Measurements from ENCODE around the gene MAST4. TPM values are rescaled to one million over a fixed set of nuclear protein-coding genes. Genes with fewer than 3 reads are reported as not detected.

The MAST4 gene
- total RNA-seq, 1 donor: 23.2 TPM

DNA sequence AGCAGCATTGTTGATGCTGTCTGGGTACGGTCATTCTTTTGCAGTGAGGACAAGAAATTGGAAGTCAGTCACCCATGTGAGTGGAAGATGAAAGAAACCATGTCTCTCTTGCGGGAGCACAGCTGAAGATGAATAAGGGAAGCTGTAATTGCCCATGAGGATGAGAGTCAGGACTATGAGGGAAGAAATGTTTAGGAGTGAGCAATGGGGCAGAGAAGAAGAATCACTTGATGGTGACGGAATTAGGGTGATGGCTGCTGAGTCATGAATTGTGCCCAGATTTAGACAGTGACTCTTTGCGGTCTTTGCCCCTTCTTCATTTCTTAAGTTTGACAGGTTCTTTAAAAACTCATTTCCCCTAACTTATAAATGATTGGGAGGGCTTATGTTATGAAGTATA is 183.3 kb downstream of the MAST4 start:
- DNase-seq (ENCODE audit: low read depth): no peak
- TF ChIP-seq, protein P1, sequence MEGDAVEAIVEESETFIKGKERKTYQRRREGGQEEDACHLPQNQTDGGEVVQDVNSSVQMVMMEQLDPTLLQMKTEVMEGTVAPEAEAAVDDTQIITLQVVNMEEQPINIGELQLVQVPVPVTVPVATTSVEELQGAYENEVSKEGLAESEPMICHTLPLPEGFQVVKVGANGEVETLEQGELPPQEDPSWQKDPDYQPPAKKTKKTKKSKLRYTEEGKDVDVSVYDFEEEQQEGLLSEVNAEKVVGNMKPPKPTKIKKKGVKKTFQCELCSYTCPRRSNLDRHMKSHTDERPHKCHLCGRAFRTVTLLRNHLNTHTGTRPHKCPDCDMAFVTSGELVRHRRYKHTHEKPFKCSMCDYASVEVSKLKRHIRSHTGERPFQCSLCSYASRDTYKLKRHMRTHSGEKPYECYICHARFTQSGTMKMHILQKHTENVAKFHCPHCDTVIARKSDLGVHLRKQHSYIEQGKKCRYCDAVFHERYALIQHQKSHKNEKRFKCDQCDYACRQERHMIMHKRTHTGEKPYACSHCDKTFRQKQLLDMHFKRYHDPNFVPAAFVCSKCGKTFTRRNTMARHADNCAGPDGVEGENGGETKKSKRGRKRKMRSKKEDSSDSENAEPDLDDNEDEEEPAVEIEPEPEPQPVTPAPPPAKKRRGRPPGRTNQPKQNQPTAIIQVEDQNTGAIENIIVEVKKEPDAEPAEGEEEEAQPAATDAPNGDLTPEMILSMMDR (IDR thresholded peaks at IDR 0.05; ENCODE audit: insufficient read depth, low read length): no peak
- no peak overlapping the region for H3K4me3 ChIP-seq (ENCODE audit: low read depth, low read length)

DNA sequence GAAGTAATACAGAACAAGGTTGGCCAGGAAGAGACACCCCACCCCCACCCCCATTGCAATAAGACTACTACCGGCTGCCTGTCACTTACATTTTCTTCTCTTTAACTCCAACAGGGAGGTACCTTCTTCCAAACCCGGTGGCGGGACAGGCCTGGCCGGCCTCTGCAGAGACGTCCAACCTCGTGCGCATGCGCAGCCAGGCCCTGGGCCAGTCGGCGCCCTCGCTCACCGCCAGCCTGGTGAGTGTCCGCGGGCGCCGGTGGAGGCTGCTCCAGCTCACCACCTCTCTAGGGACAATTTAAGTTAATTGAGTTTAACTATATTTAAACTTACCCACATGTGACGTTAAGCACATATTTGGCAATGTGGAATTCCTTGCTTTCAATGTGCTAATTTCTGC is 192.4 kb downstream of the MAST4 start:
- H3K4me3 ChIP-seq (ENCODE audit: low read depth, low read length): no peak overlapping the region
- TF ChIP-seq, protein P1 (IDR thresholded peaks at IDR 0.05; ENCODE audit: insufficient read depth, low read length): no peak
- DNase-seq (ENCODE audit: low read depth): no peak

DNA sequence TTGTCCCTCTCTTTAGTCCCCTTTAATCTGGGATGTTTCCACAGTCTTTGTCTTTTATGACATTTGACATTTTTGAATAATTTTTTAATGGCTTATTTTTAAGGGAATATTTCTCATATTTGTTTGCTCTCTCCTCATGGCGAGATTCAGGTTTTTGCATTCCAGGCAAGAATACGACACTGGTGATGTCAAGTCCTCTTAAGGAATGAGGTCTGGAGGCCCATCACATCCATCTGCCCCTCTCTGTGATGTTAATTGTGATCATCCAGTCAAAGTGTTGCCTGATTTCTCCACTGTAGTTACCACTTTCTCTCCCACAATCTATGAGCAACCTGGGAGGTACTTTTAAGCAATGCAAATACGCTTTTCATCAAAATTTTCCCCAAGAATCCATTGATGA is 193.2 kb downstream of the MAST4 start:
- TF ChIP-seq, protein P1 (IDR thresholded peaks at IDR 0.05; ENCODE audit: insufficient read depth, low read length): no peak
- no peak overlapping the region for H3K4me3 ChIP-seq (ENCODE audit: low read depth, low read length)
- no peak for DNase-seq (ENCODE audit: low read depth)

DNA sequence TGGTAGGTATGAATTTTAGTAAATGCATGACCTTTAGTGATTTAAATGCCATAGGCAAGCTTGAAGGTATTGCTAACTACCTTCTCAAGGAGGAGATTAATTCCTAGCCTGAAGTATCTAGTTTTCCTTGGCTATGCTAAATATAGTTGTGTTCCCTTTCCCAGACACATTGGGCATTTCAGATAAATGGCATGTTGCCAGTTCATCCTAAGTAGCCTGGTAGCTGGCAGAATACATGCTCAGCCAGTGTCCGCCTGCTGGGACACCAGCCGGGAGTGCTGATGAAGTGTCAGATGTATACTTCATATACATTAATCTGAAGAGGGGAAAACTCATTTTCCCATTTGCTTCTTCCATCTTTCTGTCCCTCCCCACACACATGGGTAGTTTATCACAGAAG is 196.9 kb downstream of the MAST4 start:
- no peak for DNase-seq (ENCODE audit: low read depth)
- no peak overlapping the region for H3K4me3 ChIP-seq (ENCODE audit: low read depth, low read length)
- TF ChIP-seq, protein P1 (IDR thresholded peaks at IDR 0.05; ENCODE audit: insufficient read depth, low read length): no peak

DNA sequence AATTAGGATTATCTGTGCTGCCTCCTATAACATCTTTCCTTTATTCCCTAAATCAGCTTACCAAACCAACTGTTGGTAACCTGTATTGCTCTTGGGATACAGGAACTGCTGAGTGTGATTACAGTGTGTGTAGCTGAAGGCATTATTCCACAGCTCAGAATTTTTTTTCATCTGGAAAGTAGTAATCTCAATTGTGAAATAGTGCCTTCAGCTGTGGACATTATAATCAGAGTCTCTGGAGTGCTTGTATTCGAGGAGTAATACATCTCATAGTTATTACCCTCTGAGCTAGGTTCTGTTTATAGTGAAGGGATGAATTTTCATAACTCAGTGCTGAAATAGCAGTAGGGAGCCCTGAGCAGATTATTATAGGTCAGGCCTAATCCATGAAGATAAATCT is 199.5 kb downstream of the MAST4 start:
- no peak overlapping the region for H3K4me3 ChIP-seq (ENCODE audit: low read depth, low read length)
- no peak for DNase-seq (ENCODE audit: low read depth)
- TF ChIP-seq, protein P1 (IDR thresholded peaks at IDR 0.05; ENCODE audit: insufficient read depth, low read length): no peak

DNA sequence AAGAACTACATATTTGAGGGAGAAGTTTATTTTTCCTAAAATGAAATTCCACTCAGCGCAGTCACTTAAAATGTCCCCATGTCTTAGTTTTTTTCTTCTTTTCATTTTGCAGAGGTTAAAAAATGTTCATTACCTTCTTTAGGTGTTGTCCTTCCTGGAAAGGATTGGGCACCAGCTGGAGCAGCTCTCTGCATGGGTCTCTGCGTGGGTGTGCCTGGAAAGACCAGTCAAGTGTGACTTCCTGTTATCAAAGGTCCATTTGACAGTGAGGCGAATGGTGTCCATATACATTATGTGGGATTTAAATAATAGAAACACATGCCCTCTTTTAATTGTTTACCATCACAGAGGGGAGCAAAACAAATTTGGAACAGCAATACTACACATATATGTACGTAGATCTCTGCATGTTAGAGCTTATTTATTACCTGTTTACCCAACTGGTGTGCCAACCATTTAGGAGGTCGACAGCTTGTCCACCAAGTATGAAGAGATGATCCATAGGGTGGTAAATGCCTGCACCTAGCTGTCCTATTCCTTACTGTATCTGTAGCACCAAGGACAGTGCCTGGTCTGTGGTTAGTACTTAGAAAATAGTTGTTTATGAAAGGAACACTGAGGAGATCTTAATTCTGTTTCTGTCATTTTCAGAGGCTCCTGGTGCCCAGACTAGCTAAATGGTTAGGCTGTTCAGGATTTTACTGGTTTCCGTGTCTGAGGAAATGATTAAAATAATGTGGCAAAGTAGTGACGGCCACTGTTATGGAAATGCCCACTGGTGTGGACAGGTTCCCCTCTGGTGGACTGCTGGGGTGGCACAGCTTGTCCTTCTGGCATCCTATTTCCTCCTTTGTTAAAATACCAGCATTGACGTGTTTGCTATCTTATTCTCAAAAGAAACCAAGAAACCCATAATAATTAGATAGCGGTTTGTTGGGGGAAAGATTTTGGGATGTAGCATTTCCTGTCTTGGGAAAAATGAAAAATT is 200.4 kb downstream of the MAST4 start:
- H3K4me3 ChIP-seq (ENCODE audit: low read depth, low read length): no peak overlapping the region
- TF ChIP-seq, protein P1 (IDR thresholded peaks at IDR 0.05; ENCODE audit: insufficient read depth, low read length): peak; percentile 53
- DNase-seq (ENCODE audit: low read depth): peak; percentile 20

Measured in fibroblast of the aortic adventitia (primary cell).